IPS-NIHi11 (cell line): ENCODE results near the gene ASPDH.

Experiments
- DNase-seq: peaks from one replicate; pipeline ENCODE4 v3.0.0; 2012; ENCODE audit warnings: mixed read lengths, low spot score

The ASPDH gene

GRCh38 chr19:50514346-50515167 is 844 bp upstream of the ASPDH start:
- DNase-seq, result no peak

GRCh38 chr19:50512999-50513745 is 541 bp downstream of the ASPDH start:
- DNase-seq, result no peak

GRCh38 chr19:50512112-50512998 is 1.4 kb downstream of the ASPDH start:
- no peak for DNase-seq

GRCh38 chr19:50511069-50511822 is 2.5 kb downstream of the ASPDH start, which contains the start of gene JOSD2:
Gene JOSD2 (minus strand): TSS chr19:50511191. CDS start chr19:50510431, 760 bp downstream.
- DNase-seq, result peak; percentile 96

- DNase-seq, result peak; percentile 77
These were observed 3.0 kb downstream of the ASPDH start for GRCh38 chr19:50510700-50511068.

GRCh38 chr19:50510121-50510670 is 3.5 kb downstream of the ASPDH start:
- no peak for DNase-seq

- no peak for DNase-seq
These were observed 4.3 kb downstream of the ASPDH start for GRCh38 chr19:50509366-50509765.

GRCh38 chr19:50508843-50509190 is 4.9 kb downstream of the ASPDH start:
- no peak for DNase-seq

GRCh38 chr19:50507376-50507775 is 6.3 kb downstream of the ASPDH start:
- no peak for DNase-seq

GRCh38 chr19:50506700-50507099 is 7.0 kb downstream of the ASPDH start:
- DNase-seq, result no peak

GRCh38 chr19:50505856-50506611 is 7.7 kb downstream of the ASPDH start:
- no peak for DNase-seq

GRCh38 chr19:50501568-50502475 is 11.9 kb downstream of the ASPDH start:
- DNase-seq, result no peak

GRCh38 chr19:50501186-50501567 is 12.5 kb downstream of the ASPDH start:
- DNase-seq, result no peak

GRCh38 chr19:50500753-50501151 is 13.0 kb downstream of the ASPDH start:
- no peak for DNase-seq

GRCh38 chr19:50500060-50500752 is 13.5 kb downstream of the ASPDH start:
- peak; percentile 55 for DNase-seq

- no peak for DNase-seq
These were observed 15.3 kb downstream of the ASPDH start for GRCh38 chr19:50498219-50499056.

GRCh38 chr19:50497022-50497405 is 16.7 kb downstream of the ASPDH start:
- no peak for DNase-seq
